HUES64 (cell line): ENCODE measurements around the gene GNPDA2. TPM values are rescaled to one million over a fixed set of nuclear protein-coding genes. Genes with fewer than 3 reads are reported as not detected.

ENCODE experiments used
- H3K27ac ChIP-seq: 2 replicates; pipeline ENCODE4 v1.7.0; 2013; ENCODE audit warnings: low read depth, low read length, inconsistent platforms
- H3K27me3 ChIP-seq: 2 replicates; pipeline ENCODE4 v1.6.1; 2013; ENCODE audit warnings: mild to moderate bottlenecking, low read length; ENCODE audit not compliant: insufficient read depth
- H3K36me3 ChIP-seq: 2 replicates; pipeline ENCODE4 v1.6.1; 2013; ENCODE audit warnings: mild to moderate bottlenecking, low read length; ENCODE audit not compliant: insufficient read depth
- H3K4me1 ChIP-seq: 2 replicates; pipeline ENCODE4 v1.6.1; 2013; ENCODE audit warnings: mild to moderate bottlenecking, low read length, moderate library complexity; ENCODE audit not compliant: insufficient read depth
- H3K4me3 ChIP-seq: 2 replicates; pipeline ENCODE4 v1.5.1; 2013; ENCODE audit warnings: mild to moderate bottlenecking, low read length, moderate library complexity
- H3K9ac ChIP-seq: 2 replicates; pipeline ENCODE4 v1.6.1; 2013; ENCODE audit warnings: mild to moderate bottlenecking, low read depth, low read length
- H3K9me3 ChIP-seq: 2 replicates; pipeline ENCODE4 v1.6.1; 2013; ENCODE audit warnings: low read depth, low read length; ENCODE audit not compliant: insufficient read depth
- WGBS: fragments of 150-250, 120-280 bp; methylation state at CpG from one replicate; pipeline ENCODE4 v1.1.7; 2013; ENCODE audit warnings: missing lambda C conversion rate; 5-methylcytosine and 5-hydroxymethylcytosine counted together
- polyA plus RNA-seq, 2 experiments: library from polyadenylated mRNA; stranded (reverse); fragments of 50-300 nt; gene quantifications; one replicate each; pipeline ENCODE4 v1.2.3, GENCODE V29; 2013

The GNPDA2 gene
- 6.1 TPM for polyA plus RNA-seq (2013, experiment 1 of 2)
- 6.7 TPM for polyA plus RNA-seq (2013, experiment 2 of 2)

DNA sequence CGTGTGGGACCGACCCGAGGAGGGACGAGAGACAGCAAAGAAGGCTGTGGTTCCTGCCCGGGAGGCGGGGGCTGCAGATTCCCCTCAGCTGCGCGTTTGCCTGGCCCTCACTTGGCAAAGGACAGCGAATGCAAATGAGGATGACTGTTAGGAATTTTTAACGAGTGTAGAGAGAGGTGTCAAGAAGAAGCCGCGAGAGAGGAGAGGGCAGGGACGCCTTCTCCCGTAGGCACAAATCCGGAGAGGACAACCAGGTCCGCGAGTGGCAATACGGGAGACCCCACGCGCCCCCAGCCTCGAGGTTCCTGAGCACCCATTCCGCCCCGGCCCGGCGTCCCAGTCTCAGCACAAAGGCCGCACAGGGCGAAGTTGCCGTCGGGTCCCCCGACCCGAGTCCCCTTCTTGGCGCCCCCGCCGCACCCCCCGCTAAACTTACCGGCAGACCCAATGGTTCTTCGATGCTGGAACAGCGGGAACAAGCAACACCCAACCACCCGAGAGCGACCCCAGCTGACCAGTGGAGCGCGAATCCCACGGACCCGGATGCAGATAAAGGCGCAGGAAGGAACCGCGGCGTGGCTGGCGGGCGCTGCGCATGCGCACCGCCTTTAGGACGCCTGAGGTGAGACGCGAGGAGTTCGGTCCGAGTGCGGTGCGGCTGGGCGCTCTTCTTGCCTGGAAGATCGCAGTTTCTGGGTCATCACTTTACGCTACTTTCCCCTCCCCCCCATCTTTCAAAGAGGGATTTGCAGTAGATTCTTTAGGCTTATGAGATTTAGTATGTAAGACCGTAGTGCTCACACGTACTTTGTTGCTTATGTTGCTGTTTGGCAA lies at the start of gene GNPDA2:
GNPDA2 (minus strand) TSS at position 519 of the 834 bp plus-strand sequence. CDS start 4,349 bp downstream, outside the sequence.
- H3K27me3 ChIP-seq = peaks cover 24% of the 10 kb centered on the region
- H3K27ac ChIP-seq = 0 out of 2 replicates have a peak within 1 kb of the TSS, but pooled peaks have one; percentile 36
- no peaks in the 10 kb centered on the region for H3K36me3 ChIP-seq
- H3K4me1 ChIP-seq = 0 out of 2 replicates have a peak, but pooled peaks cover 7% of the 10 kb centered on the region
- peak within 1 kb of the TSS; percentile 75 for H3K9ac ChIP-seq
- WGBS = 1% methylated on average over 63 of the region's 65 CpGs
- H3K4me3 ChIP-seq = peak within 1 kb of the TSS; percentile 73
- H3K9me3 ChIP-seq = no peaks in the 10 kb centered on the region

GRCh38 chr4:44772340-44772739 lies 46.0 kb upstream of the GNPDA2 start:
- 95% methylated on average over 6 of the region's 6 CpGs for WGBS
- Histone ChIP-seq H3K4me3 (no peak overlapping the region), H3K9me3 (peaks cover 44% of the 10 kb centered on the region), H3K27ac (no peak overlapping the region), H3K9ac (no peak overlapping the region), H3K27me3 (no peaks in the 10 kb centered on the region), H3K4me1 (no peaks in the 10 kb centered on the region), H3K36me3 (no peaks in the 10 kb centered on the region)

- 95% methylated on average over 1 of the region's 1 CpG for WGBS
Observed at GRCh38 chr4:44771789-44772188, 45.4 kb upstream of the GNPDA2 start.

DNA sequence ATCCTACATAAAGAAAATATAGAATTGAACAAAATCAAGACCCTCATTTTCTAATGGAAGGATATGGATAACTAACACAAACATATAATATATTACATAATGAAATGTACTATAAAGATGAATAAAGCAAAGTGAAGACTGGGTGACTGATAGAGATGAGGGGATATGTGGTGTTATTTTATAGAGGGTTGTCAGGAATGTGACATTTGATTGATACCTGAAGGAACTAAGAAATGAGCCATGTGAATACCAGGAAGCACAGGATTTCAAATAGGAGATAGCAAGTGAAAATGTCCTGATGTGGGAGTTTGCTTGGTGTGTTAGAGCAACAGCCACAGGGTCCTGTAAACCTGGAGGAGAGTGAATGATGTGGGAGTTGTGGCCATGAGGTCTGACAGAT lies 40.1 kb upstream of the GNPDA2 start:
- H3K27me3 ChIP-seq = no peaks in the 10 kb centered on the region
- H3K36me3 ChIP-seq = no peaks in the 10 kb centered on the region
- no peaks in the 10 kb centered on the region for H3K4me1 ChIP-seq
- no peak overlapping the region for H3K27ac ChIP-seq
- no peak overlapping the region for H3K9ac ChIP-seq
- H3K9me3 ChIP-seq = 0 out of 2 replicates have a peak, but pooled peaks cover 2% of the 10 kb centered on the region
- H3K4me3 ChIP-seq = no peak overlapping the region

More at GRCh38 chr4:44771789-44772188, 45.4 kb upstream of the GNPDA2 start:
- Histone ChIP-seq H3K9ac (no peak overlapping the region), H3K4me3 (no peak overlapping the region), H3K27ac (no peak overlapping the region), H3K9me3 (peaks cover 39% of the 10 kb centered on the region), H3K27me3 (no peaks in the 10 kb centered on the region), H3K36me3 (no peaks in the 10 kb centered on the region), H3K4me1 (no peaks in the 10 kb centered on the region)

GRCh38 chr4:44765116-44765515 lies 38.8 kb upstream of the GNPDA2 start:
- Histone ChIP-seq H3K27ac (no peak overlapping the region), H3K9ac (no peak overlapping the region), H3K4me3 (no peak overlapping the region), H3K9me3 (no peaks in the 10 kb centered on the region), H3K4me1 (no peaks in the 10 kb centered on the region), H3K36me3 (no peaks in the 10 kb centered on the region), H3K27me3 (no peaks in the 10 kb centered on the region)
- WGBS = 92% methylated on average over 4 of the region's 4 CpGs

- WGBS = 50% methylated on average over 2 of the region's 2 CpGs
- no peaks in the 10 kb centered on the region for H3K9me3 ChIP-seq
- H3K36me3 ChIP-seq = no peaks in the 10 kb centered on the region
- H3K4me1 ChIP-seq = no peaks in the 10 kb centered on the region
- H3K4me3 ChIP-seq = no peak overlapping the region
- H3K27ac ChIP-seq = no peak overlapping the region
- no peak overlapping the region for H3K9ac ChIP-seq
- H3K27me3 ChIP-seq = no peaks in the 10 kb centered on the region
Observed at GRCh38 chr4:44761306-44761705, 35.0 kb upstream of the GNPDA2 start.

DNA sequence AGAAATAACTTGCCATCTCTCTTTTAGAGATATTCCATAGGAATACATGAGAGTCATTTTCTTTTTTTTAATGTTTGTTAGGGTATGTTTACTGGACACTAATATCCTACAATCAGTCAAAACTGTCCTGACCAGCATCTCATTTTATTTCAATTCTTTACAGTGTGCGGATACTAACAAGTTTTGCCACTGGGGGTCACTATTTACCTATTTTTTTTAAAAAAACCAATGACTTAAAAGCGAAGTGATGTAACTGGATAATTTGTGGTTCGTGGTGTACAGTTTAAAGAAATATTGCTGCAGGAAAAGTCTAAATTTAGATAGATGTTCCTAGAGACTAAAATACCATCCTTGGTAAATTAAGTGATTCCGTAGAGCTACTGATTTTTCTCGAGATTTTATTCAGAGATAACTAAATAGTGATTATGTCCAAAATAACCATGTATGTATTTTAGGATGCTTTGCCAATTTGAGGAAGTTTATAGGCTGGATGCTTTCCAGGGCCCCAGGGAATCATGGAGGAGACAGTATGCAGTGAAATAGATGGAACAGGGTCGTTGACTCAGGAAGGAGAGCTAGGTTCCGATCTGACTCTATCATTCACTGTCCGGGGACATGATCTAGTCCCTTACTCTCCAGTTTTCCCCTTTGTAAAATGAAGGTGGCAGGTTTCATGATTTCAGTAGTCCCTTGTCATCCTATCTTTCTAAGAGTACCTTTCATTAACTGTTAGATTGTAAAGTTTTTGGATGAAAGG lies 34.0 kb upstream of the GNPDA2 start:
- H3K27ac ChIP-seq = no peak overlapping the region
- no peaks in the 10 kb centered on the region for H3K9me3 ChIP-seq
- no peak overlapping the region for H3K9ac ChIP-seq
- 40% methylated on average over 6 of the region's 8 CpGs for WGBS
- no peaks in the 10 kb centered on the region for H3K4me1 ChIP-seq
- H3K27me3 ChIP-seq = no peaks in the 10 kb centered on the region
- no peak overlapping the region for H3K4me3 ChIP-seq
- no peaks in the 10 kb centered on the region for H3K36me3 ChIP-seq

- H3K27me3 ChIP-seq = no peaks in the 10 kb centered on the region
- 89% methylated on average over 1 of the region's 2 CpGs for WGBS
Observed at GRCh38 chr4:44756559-44756958, 30.2 kb upstream of the GNPDA2 start.

DNA sequence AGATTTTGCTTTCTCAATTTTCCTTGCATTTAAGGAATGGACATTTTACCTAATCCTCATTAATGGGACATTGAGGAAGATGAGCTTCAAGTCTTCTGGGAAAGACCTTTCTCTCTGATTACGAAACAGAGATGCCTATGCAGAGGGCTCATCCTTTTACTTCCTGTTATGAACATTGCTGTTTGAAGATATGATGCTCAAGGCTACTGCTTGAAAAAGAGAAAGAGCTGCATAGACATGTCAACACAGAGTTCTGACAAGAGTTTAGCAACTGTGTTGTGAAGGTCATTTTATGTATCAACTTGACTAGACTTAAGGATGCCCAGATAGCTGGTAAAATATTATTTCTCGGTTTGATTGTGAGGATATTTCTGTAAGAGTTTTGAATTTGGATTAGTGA lies 13.8 kb upstream of the GNPDA2 start:
- Histone ChIP-seq H3K9me3 (no peaks in the 10 kb centered on the region), H3K27me3 (no peaks in the 10 kb centered on the region), H3K9ac (no peak overlapping the region), H3K4me1 (no peaks in the 10 kb centered on the region), H3K36me3 (no peaks in the 10 kb centered on the region), H3K27ac (no peak overlapping the region), H3K4me3 (no peak overlapping the region)
- WGBS = 93% methylated on average over 2 of the region's 2 CpGs

More at GRCh38 chr4:44756559-44756958, 30.2 kb upstream of the GNPDA2 start:
- Histone ChIP-seq H3K27ac (no peak overlapping the region), H3K9ac (no peak overlapping the region), H3K36me3 (no peaks in the 10 kb centered on the region), H3K4me1 (no peaks in the 10 kb centered on the region), H3K4me3 (no peak overlapping the region), H3K9me3 (no peaks in the 10 kb centered on the region)

DNA sequence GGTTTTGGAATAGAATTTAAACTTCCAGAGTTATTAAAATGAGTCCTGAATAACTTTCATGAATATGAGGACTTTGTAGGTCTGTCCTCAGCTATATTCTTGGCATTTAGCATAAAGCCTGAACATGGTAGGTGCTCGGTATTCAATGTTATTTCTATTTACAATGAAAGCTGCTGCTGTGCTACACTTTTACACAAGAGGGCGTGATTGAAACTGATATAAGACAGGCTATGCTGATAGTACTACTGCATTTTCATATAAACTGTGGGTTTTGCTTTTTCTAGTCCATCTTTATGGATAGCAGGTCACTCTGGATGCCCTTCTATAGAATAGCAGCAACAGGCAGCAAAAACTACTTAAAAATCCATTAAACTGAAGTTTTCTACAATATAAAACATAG lies 12.3 kb upstream of the GNPDA2 start:
- Histone ChIP-seq H3K4me3 (no peak overlapping the region), H3K4me1 (no peaks in the 10 kb centered on the region), H3K9ac (no peak overlapping the region), H3K27ac (no peak overlapping the region), H3K9me3 (no peaks in the 10 kb centered on the region), H3K27me3 (no peaks in the 10 kb centered on the region), H3K36me3 (no peaks in the 10 kb centered on the region)
- 91% methylated on average over 2 of the region's 2 CpGs for WGBS

GRCh38 chr4:44736900-44737299 lies 10.5 kb upstream of the GNPDA2 start:
- 94% methylated on average over 2 of the region's 2 CpGs for WGBS
- H3K27ac ChIP-seq = no peak overlapping the region
- H3K4me1 ChIP-seq = no peaks in the 10 kb centered on the region
- H3K9ac ChIP-seq = no peak overlapping the region
- no peaks in the 10 kb centered on the region for H3K9me3 ChIP-seq
- H3K27me3 ChIP-seq = no peaks in the 10 kb centered on the region
- H3K4me3 ChIP-seq = no peak overlapping the region
- H3K36me3 ChIP-seq = no peaks in the 10 kb centered on the region
